Stomach (tissue), 4 donors: Measurements from ENCODE around the gene CLIP2.

ENCODE experiments used
- CTCF ChIP-seq, 7 experiments: fragments of 450-650 bp in 4 of 7; fragments of 200-600 bp in 3 of 7; sonication (generic) in 3 of 7; IDR thresholded peaks; one replicate each; pipeline ENCODE4 v1.5.1; 2016 to 2019; ENCODE audit warnings: antibody characterized with exemption in 7 of 7, control low read depth in 2 of 7, mild to moderate bottlenecking in 1 of 7
- EP300 ChIP-seq: sonication (generic); formaldehyde crosslinking; IDR thresholded peaks from one replicate; pipeline ENCODE4 v1.6.1; 2017; ENCODE audit warnings: antibody characterized with exemption
- POLR2A ChIP-seq, 4 donors: fragments of 450-650 bp; IDR thresholded peaks; one replicate each; pipeline ENCODE4 v1.6.1; 2016; ENCODE audit warnings: antibody characterized with exemption in 4 of 4, control low read depth in 2 of 4, mild to moderate bottlenecking in 1 of 4, moderate library complexity in 1 of 4
- POLR2AphosphoS5 ChIP-seq, 3 donors: sonication (generic); formaldehyde crosslinking; IDR thresholded peaks; one replicate each; pipeline ENCODE4 v1.6.1; 2016; ENCODE audit warnings: antibody characterized with exemption in 3 of 3

GRCh38 chr7:74399006-74399405 is 109.8 kb downstream of the CLIP2 start:
- no peak for TF ChIP-seq POLR2AphosphoS5 (IDR thresholded peaks at IDR 0.05)
- no peak for TF ChIP-seq CTCF (IDR thresholded peaks at IDR 0.05)
- no peak for TF ChIP-seq EP300
- TF ChIP-seq POLR2A (IDR thresholded peaks at IDR 0.05), result no peak
